Skeletal muscle tissue (tissue), 4 donors: Measurements from ENCODE around the gene ASB7. TPM values are rescaled to one million over a fixed set of nuclear protein-coding genes. Genes with fewer than 3 reads are reported as not detected.
A peak's percentile ranks its signal among the peaks of the same experiment; 100 is the strongest.

Experiments
- H3K27ac ChIP-seq: one replicate; pipeline ENCODE4 v1.7.0; 2013; ENCODE audit warnings: mild to moderate bottlenecking, low read depth, low read length, inconsistent platforms
- H3K27me3 ChIP-seq, 3 donors: one replicate each; pipeline ENCODE4 v1.7.0; 2013; ENCODE audit warnings: low read length in 3 of 3; ENCODE audit not compliant: control insufficient read depth in 3 of 3, insufficient read depth in 3 of 3
- H3K36me3 ChIP-seq, 3 donors: one replicate each; pipeline ENCODE4 v1.7.0; 2013; ENCODE audit warnings: low read length in 3 of 3; ENCODE audit not compliant: control insufficient read depth in 3 of 3, insufficient read depth in 3 of 3
- H3K4me1 ChIP-seq, 3 donors: one replicate each; pipeline ENCODE4 v1.7.0; 2013; ENCODE audit warnings: low read length in 3 of 3, mild to moderate bottlenecking in 3 of 3; ENCODE audit not compliant: control insufficient read depth in 3 of 3, insufficient read depth in 3 of 3
- H3K4me3 ChIP-seq, 3 donors: one replicate each; pipeline ENCODE4 v1.7.0; 2013; ENCODE audit warnings: low read length in 3 of 3
- H3K9ac ChIP-seq, 3 donors: one replicate each; pipeline ENCODE4 v1.7.0; 2013; ENCODE audit warnings: low read length in 3 of 3, mild to moderate bottlenecking in 3 of 3, moderate library complexity in 2 of 3, low read depth in 1 of 3
- H3K9me3 ChIP-seq, 3 donors: one replicate each; pipeline ENCODE4 v1.7.0; 2013; ENCODE audit warnings: low read length in 3 of 3; ENCODE audit not compliant: control insufficient read depth in 3 of 3
- total RNA-seq: library from RNA; depleted of rRNA; stranded (reverse); fragments of >200 nt; gene quantifications from one replicate; pipeline ENCODE4 v1.2.3, GENCODE V29; 2014
- donor health status: Osteomylitis.

Gene ASB7
- total RNA-seq, 1 donor from 2014 or later = 9.4 TPM

- Histone ChIP-seq H3K4me3 (no peak overlapping the region), H3K4me1 (peaks cover 4 to 14% (median 5%) of the 10 kb centered on the region in 3 donors), H3K27ac (no peak overlapping the region), H3K9me3 (no peaks in the 10 kb centered on the region), H3K27me3 (no peaks in the 10 kb centered on the region), H3K36me3 (no peaks in the 10 kb centered on the region), H3K9ac (no peak overlapping the region)
Measured at GRCh38 chr15:100595964-100596363, 6.4 kb upstream of the ASB7 start.

GRCh38 chr15:100596792-100597191, 5.6 kb upstream of the ASB7 start:
- Histone ChIP-seq H3K36me3 (no peaks in the 10 kb centered on the region), H3K27ac (no peak overlapping the region), H3K4me1 (peaks cover 11 to 22% (median 12%) of the 10 kb centered on the region in 3 donors), H3K9ac (no peak overlapping the region), H3K27me3 (no peaks in the 10 kb centered on the region), H3K9me3 (no peaks in the 10 kb centered on the region), H3K4me3 (no peak overlapping the region)

- no peak overlapping the region for H3K27ac ChIP-seq
- no peak overlapping the region for H3K9ac ChIP-seq
- H3K27me3 ChIP-seq = no peaks in the 10 kb centered on the region
- no peak overlapping the region for H3K4me3 ChIP-seq
- H3K4me1 ChIP-seq = peaks cover 11 to 23% (median 13%) of the 10 kb centered on the region in 3 donors
- H3K9me3 ChIP-seq = no peaks in the 10 kb centered on the region
- H3K36me3 ChIP-seq = no peaks in the 10 kb centered on the region
Measured at GRCh38 chr15:100597862-100598261, 4.5 kb upstream of the ASB7 start.

GRCh38 chr15:100598655-100599054, 3.7 kb upstream of the ASB7 start:
- no peak overlapping the region for H3K9ac ChIP-seq
- peaks cover 17 to 27% (median 19%) of the 10 kb centered on the region in 3 donors for H3K4me1 ChIP-seq
- H3K36me3 ChIP-seq = no peaks in the 10 kb centered on the region
- H3K4me3 ChIP-seq = no peak overlapping the region
- no peaks in the 10 kb centered on the region for H3K9me3 ChIP-seq
- no peak overlapping the region for H3K27ac ChIP-seq
- H3K27me3 ChIP-seq = no peaks in the 10 kb centered on the region

- no peaks in the 10 kb centered on the region for H3K27me3 ChIP-seq
- no peaks in the 10 kb centered on the region for H3K36me3 ChIP-seq
- peak overlapping the region; percentile 96 to 99 (median 97) for H3K4me3 ChIP-seq
- peak overlapping the region; percentile 87 for H3K27ac ChIP-seq
- H3K9me3 ChIP-seq = no peaks in the 10 kb centered on the region
- peaks cover 19 to 29% (median 23%) of the 10 kb centered on the region in 3 donors for H3K4me1 ChIP-seq
- peak overlapping the region; percentile 95 to 96 (median 96) for H3K9ac ChIP-seq
Measured at GRCh38 chr15:100601163-100601562, 1.2 kb upstream of the ASB7 start.

- H3K27me3 ChIP-seq = no peaks in the 10 kb centered on the region
- peak overlapping the region; percentile 96 to 99 (median 97) for H3K4me3 ChIP-seq
- H3K4me1 ChIP-seq = peaks cover 19 to 29% (median 23%) of the 10 kb centered on the region in 3 donors
- H3K36me3 ChIP-seq = no peaks in the 10 kb centered on the region
- H3K9me3 ChIP-seq = no peaks in the 10 kb centered on the region
- peak overlapping the region; percentile 87 for H3K27ac ChIP-seq
- peak overlapping the region; percentile 95 to 96 (median 96) for H3K9ac ChIP-seq
Measured at GRCh38 chr15:100601617-100602063, 749 bp upstream of the ASB7 start.

- peak overlapping the region; percentile 87 to 92 (median 91) for H3K9ac ChIP-seq
- H3K4me3 ChIP-seq = peak overlapping the region; percentile 86 to 96 (median 89)
- H3K27ac ChIP-seq = peak overlapping the region; percentile 78
- H3K4me1 ChIP-seq = peaks cover 19 to 25% (median 23%) of the 10 kb centered on the region in 3 donors
- no peaks in the 10 kb centered on the region for H3K9me3 ChIP-seq
- H3K27me3 ChIP-seq = no peaks in the 10 kb centered on the region
- peaks cover 0 to 2% (median 0%) of the 10 kb centered on the region in 3 donors for H3K36me3 ChIP-seq
Measured at GRCh38 chr15:100602823-100603393, 519 bp downstream of the ASB7 start.

- no peaks in the 10 kb centered on the region for H3K9me3 ChIP-seq
- H3K4me1 ChIP-seq = peaks cover 0 to 9% (median 3%) of the 10 kb centered on the region in 3 donors
- no peak overlapping the region for H3K4me3 ChIP-seq
- no peak overlapping the region for H3K9ac ChIP-seq
- no peak overlapping the region for H3K27ac ChIP-seq
- H3K36me3 ChIP-seq = peaks cover 4 to 36% (median 20%) of the 10 kb centered on the region in 3 donors
- no peaks in the 10 kb centered on the region for H3K27me3 ChIP-seq
Measured at GRCh38 chr15:100612539-100612938, 10.2 kb downstream of the ASB7 start.

GRCh38 chr15:100613208-100613607, 10.8 kb downstream of the ASB7 start:
- H3K9me3 ChIP-seq = no peaks in the 10 kb centered on the region
- peaks cover 0 to 9% (median 3%) of the 10 kb centered on the region in 3 donors for H3K4me1 ChIP-seq
- H3K4me3 ChIP-seq = no peak overlapping the region
- H3K27ac ChIP-seq = no peak overlapping the region
- no peak overlapping the region for H3K9ac ChIP-seq
- H3K36me3 ChIP-seq = peaks cover 4 to 33% (median 20%) of the 10 kb centered on the region in 3 donors
- no peaks in the 10 kb centered on the region for H3K27me3 ChIP-seq

GRCh38 chr15:100614336-100614735, 11.9 kb downstream of the ASB7 start:
- H3K36me3 ChIP-seq = peaks cover 4 to 33% (median 20%) of the 10 kb centered on the region in 3 donors
- H3K9me3 ChIP-seq = no peaks in the 10 kb centered on the region
- H3K4me3 ChIP-seq = no peak overlapping the region
- no peak overlapping the region for H3K9ac ChIP-seq
- no peaks in the 10 kb centered on the region for H3K27me3 ChIP-seq
- H3K27ac ChIP-seq = no peak overlapping the region
- H3K4me1 ChIP-seq = peaks cover 0 to 9% (median 3%) of the 10 kb centered on the region in 3 donors
